GM21360 (cell line): Measurements from ENCODE around the gene PCBD1.

ENCODE experiments used
- ATAC-seq: cut with Tn5 transposase; IDR thresholded peaks from one replicate; pipeline ENCODE4 v1.9.1; 2021; ENCODE audit warnings: mild to moderate bottlenecking, moderate library complexity; ENCODE audit not compliant: unreplicated experiment

PCBD1 gene

DNA sequence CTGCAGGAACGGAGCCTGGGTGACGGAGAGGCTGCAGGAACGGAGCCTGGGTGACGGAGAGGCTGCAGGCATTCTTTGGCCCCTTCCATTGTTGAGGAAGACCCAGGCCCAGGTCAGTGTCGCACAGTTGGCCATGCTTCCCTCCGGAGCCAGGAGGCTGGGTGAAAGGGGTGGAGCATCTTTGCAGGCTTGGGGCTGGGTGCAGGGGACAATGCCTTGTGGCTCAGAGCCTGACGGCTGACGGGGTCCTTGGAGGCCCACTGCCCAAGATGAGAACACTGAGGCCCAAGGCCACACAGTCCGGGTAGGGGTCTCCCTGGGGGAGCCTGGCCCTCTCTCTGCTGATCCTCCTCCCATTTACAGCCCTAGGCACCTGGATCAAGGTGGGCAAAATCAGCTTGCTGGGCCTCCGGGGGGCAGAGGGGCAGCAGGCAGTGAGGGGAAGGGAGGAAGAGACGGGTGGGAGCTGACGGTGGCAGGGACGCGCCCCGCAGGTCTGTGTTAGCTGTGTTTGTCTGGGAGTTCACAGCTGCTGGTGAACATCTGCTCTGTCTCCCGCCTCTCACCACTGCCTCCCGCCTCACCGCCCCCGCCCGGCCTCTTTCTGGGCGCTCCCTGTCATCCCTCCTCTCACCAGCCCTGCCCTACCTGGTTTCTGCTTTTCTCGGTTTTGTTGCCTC is 30.6 kb upstream of the PCBD1 start:
- ATAC-seq = no peak

DNA sequence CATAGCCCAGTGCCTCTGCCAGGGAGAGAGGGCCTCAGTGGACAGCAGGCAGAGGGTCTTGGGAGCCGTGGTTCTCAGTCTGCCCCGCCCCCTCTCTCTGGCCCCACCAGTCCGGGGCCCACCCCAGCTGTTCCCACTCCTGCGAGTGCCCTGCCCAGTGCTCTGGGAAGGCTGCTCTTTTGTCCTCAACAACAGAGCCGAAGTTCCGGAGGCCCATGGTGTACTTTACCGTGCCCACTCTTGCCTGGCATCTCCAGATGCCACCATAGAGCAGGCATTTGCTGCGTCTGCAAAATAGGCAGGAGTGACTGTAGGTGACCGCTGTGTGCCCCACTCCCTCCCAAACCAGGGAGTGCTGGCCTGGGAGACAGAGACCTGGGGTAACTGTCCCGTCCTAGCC is 29.3 kb upstream of the PCBD1 start:
- ATAC-seq = no peak

DNA sequence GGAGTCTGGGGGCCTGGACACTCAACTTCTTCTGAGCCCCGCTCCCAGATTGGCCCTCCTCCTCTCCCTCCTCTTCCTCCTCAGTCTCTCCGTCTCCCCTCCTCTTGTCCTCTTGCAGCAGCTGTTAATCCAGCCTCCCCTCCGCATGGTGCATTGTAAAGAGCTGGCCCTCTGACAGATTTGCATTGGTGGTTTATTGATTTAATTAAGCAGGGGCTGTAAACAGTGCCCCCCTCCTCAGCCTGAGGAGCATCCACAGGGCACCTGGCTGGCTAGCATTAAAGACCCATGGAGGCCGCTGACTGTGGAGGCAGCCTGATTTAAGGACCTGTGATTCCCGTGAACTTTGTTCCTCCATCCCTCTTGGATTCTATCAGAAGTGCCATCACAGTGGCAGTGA is 28.9 kb upstream of the PCBD1 start:
- no peak for ATAC-seq

DNA sequence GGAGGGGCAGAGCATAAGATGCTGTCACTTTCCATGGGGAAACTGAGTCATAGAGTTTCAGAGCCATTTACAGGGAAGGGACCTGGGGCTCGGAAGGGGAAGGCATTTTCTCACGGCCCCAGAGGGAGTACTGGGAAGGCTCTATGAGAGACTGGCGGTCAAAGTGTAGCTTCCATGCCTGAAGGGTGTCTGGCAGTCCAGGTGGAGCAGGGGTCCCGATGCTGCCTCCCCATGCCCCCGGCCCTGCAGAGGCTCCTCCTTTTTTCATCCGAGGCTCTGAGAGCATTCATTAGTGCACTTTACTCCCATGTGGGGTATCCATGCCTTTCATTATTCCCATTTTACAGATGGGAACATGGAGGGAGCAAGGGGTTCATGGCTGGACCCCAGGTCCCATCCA is 27.9 kb upstream of the PCBD1 start:
- no peak for ATAC-seq

DNA sequence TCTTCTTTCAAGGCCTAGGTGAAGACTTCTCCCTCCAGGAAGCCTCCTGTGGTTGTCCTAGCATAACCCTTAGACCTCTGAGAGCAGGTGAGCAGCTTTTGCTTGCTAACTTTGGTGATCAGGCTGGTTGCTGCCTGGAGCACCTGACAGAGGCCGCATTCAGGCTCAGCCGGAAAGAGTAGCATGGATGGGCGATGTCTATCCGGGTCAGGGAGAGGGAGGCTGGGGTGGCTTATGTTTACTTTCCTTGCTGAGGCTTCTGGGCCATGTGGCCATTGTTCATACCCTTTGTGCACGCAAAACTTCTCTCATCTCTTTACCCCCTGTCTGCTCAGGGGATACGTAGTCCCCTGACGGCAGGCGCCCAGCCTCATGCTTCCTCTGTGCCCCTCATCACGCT is 27.4 kb upstream of the PCBD1 start:
- no peak for ATAC-seq

DNA sequence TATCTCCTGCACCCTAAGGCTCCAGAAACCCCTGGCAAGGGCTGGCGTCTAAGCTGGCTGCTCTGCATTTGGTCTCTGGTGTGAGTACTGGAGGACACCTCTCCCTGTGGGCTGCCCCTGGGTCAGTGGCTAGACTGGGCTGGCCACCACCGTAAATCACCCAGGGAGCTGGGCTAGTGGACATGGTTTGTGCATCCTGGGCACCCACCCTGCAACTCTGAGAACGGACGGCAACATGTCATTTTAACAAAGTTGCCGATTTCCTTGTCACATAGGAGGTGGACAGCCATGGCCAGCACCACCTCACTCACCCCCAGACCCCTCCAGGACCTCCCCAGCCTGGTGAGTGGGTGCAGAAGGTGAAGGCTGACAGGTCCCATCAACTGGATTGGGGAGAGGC is 26.8 kb upstream of the PCBD1 start:
- no peak for ATAC-seq

DNA sequence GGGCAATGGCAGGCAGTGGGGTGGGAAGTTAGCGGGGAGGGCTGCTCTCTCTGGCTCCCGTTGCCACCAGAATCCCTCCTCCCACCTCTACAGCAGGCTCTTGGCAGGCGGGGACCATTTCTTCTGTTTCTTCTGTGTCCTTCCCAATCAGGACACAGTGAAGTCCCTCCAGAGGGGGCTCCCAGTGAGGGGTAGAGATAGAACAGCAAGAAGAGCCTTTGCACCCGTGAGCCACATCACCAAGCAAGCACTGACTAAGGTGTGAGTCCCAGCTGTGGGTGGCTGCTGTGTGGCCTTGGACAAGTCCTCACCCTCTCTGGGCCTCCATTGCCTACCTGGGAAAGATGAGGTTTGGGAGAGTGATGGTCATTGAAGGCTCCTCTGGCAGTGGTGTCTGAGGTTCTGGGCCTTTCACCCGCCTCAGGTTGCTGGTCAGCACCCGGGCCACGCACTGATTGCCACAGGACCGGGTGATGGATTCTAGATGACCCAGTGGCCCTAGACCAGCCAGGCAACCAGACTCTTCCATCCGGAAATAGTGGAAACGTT is 26.0 kb upstream of the PCBD1 start:
- ATAC-seq = no peak

DNA sequence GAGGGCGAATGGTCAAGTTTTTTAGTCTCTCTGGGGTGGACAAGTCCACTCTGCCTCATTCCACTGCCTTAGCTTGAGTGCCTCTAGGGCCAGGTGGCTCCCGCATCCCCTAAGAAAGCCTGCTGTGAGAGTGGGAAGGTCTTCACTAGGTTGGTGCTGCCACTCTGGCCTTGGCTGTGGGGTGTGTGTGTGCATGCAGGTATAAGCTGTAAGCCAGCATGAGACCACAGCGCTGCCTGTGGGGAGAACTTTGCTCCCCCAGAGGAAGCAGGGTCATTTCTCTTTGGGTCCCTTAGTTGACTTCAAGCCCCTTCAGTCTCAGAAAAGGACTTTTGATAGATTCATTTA is 25.5 kb upstream of the PCBD1 start:
- no peak for ATAC-seq

DNA sequence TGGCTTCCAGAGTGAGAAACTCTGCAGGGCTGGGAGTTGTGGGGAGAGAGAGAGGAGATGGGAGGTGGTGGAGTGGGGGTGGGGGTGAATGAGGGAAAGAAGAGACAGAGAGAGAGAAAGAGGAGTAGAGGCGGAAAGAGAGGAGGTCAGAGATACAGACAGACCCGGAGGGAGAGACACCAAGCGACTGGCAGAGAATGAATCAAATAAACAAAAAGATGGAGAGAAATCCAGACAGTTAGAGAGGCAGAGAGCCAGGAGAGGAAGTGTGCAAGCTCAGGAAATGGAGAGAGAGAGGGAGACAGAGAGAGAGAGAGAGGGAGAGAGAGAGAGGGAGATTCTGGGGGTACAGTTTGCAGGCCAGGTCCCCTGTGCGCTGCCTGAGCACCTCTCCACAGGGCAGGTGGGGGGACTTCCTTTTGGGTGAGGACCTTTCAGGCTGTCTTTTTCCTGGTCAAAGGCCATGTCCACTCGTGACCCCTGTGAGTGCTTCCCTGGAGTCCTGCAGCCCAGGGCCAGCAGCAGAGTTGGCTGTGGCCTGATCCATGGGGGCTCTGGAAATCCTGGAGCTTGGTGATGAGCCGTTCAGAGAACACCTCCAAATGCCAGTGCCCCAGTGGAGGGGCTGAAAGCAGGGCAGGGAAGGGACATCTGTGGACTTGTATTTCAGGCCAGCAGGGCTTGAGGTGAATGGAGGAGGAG is 25.0 kb upstream of the PCBD1 start:
- ATAC-seq = no peak

DNA sequence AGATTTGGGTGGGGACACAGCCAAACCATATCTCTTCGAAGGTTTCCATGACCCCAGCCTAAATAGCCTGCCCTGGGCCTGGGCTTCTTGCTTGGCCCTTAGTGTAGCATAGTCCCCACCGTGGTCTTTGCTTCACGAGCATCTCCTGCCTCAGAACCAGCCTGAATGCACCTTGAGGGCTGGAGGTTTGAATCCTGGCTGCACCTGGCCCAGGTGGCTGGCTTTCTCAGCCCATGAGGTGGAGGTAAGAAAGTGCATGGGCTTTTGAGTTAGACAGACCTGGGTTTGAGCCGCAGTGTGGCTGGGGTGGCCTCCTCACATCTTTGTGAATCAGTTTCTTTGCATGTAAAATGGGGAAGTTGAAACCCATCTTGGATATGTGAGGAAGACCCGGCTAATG is 24.2 kb upstream of the PCBD1 start:
- ATAC-seq = no peak

DNA sequence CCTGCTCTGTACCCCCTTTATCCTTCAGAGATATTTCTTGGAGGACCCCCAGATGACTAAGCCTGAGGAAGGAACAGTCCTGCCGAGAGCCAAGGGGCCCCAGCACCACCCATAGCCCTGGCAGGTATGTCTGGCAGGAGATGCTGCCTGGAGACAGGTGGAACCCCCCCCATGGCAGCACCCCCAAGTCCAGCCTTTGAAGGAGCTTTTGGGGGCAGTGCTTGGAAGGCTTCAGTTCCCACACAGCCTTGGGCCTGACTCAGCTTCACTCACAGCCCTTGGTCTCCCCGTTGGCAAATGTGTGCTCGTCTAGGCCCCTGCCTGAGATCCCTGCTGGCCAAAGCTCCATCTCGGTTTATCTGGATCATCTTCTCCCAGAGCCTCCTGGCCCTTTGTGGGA is 23.0 kb upstream of the PCBD1 start:
- no peak for ATAC-seq

DNA sequence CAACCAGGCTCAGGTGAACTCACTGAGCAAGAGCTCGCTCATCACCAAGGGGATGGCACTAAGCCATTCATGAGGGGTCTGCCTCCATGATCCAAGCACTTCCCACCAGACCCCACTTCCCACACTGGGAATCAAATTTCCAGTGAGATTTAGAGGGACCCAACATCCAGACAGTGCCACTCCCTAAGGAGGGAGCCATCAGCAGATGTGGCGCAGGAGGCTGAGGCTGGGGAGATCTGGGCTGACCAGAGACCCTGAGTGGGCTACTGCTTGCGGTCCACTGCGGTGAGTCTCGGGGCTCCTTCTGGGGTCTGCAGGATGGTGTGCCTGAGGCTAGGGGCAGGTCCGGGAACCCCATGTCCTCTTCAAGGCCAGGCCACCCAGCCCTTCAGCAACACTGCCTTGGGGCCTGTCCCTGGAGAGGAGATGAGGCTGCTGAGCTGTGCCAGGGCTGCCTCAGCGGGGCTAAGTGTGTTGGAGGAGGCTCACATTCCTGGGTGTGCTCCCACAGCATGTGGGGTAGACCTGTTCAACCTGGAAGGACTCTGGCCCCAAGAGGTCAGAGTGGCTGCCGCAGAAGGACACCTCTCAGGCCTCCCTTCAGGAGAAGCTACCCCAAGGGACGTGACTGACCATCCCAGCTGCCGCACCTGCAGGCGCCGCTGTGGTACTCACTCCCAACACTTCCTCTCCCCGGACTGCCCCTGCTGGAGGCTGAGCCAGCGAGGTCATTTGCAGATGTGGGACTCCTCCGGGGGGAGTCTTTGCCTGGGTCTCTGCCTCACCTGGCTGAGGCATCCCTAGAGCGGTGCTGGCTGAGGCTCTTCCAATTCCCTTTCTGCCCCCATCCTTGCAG is 22.3 kb upstream of the PCBD1 start:
- no peak for ATAC-seq

DNA sequence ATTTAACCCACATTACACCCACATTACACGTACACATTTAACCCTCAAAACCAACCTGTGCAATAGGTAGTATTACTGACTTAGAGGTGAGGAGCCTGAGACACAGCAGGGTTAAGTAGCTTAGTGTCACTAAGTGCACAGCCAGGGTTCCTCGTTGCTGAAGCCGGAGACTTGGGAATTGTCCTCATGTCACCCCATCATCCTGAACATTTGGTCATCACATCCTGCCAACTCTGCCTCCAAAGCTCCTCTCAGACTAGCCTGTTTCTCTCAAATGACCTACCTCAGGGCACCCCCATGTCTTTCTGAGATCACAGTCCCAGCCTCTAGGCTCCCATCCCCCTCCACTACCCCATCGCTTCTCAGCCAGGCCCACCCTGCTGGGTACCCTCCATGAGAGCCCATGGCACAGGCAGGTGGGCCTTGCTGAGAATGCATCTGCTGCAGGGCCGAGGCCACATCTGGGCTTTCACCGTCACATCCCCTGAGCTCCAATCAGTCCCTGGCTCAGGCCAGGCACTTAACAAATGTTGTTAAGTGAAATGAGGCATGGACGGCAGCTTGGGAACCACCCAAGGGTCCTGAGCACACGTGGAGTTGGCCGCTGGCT is 21.1 kb upstream of the PCBD1 start:
- no peak for ATAC-seq

DNA sequence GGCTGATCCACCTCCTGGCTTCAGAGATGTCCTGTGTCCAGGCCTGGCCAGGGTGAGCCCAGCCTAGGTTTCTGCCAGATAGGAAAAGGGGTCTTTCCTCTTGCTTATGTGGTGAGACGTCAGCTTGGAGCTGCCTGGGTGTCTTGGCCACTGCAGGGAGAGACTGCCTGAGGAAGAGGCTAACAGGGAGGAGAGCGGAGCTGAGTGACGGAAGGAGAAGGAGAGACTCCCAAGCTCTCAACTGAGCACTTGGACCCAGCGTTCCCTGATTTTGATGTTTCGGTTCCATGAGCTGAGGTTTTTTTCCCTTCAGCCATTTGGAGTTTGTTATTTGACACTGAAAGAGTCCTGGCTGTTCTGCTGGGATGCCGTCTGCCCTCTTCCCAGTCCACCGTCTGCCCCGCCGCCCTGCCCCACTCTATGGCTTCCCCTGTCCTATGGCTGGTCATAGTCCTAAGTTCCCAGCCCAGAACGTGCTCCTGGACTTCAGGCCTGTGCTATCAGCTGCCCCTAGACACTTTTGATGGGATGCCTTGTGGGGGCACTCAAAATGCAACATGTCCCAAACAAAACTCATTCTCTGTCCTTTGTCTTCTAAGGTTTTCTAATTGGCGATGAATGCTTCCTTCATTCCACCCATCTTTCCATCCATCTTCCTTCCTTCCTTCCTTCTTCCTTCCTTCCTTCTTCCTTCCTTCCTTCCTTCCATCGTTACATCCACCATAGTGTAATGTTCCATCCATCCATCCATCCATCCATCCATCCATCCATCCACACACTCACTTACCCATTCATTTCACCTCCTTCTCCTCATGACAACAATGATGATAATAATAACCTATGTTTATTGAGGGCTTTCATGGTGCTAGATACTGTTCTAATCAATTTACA is 20.3 kb upstream of the PCBD1 start:
- ATAC-seq = no peak

DNA sequence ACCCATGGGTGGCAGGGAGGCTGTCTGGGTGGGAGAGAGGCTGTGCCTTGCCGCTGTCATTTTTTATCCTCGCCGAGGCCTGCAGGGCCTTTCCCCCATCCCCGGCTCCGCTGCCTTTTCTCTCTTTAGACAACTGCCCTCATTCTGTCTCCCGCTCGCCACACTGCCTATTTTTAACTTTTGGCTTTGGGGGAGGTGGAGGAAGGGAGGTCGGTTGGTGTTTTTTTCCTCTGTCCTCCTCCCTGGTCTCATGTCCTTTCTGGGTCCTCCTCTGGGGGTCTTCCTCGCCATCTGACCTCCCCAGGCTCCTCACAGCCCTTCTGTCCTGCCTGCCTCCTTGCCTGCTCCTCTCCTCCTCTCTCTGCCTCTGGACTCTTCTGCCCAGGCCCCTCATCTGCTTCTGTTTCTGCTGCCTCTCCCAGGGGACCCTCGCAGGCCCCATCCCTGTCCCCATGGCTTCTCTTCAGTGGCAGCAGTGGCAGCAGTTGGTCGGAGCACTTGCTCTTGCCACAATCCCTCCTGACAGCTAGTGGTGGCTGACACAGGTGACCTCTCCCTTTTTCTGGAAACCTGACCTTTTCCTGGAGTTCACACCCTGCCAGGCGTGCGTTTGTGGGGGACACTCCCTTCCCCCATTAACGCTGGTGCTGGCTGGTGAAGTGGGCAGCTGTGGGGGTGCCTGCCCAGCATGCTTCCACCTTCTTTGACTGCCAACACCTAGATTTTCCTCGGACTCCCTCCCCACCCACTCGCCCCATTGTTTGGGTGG is 19.5 kb upstream of the PCBD1 start:
- no peak for ATAC-seq

DNA sequence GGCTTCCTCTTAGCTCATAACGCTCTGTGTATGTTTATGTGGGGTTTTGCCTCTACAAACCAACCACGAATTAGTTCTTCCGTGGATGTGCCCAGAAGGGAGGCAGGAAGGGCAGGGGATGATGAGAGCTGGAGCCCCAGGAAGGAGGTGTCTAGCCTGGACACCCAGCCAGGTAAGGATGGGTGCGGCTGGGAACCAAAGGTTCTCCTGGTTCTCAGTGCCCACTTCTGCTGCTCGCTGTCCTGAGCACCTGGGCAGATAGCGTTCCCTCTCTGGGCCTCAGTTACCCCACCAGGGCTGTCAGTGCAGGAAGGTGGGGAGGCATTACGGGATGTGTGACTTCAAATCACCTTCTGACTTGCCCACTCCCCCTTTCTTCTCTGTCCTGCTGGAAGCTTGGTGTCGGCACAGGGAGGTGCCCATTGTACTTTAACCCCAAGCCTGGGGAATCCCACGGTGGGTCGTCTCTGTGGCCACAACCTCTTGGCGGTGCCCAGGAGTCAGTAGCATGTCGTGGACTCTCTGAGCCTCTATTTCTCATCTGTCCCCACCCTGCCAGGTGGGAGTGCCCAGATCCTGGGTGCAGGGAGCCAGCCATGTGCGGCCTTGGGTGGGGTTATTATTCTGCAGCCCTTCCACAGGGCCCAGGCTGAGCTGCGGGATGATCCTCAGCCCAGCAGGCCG is 18.7 kb upstream of the PCBD1 start:
- ATAC-seq = no peak

DNA sequence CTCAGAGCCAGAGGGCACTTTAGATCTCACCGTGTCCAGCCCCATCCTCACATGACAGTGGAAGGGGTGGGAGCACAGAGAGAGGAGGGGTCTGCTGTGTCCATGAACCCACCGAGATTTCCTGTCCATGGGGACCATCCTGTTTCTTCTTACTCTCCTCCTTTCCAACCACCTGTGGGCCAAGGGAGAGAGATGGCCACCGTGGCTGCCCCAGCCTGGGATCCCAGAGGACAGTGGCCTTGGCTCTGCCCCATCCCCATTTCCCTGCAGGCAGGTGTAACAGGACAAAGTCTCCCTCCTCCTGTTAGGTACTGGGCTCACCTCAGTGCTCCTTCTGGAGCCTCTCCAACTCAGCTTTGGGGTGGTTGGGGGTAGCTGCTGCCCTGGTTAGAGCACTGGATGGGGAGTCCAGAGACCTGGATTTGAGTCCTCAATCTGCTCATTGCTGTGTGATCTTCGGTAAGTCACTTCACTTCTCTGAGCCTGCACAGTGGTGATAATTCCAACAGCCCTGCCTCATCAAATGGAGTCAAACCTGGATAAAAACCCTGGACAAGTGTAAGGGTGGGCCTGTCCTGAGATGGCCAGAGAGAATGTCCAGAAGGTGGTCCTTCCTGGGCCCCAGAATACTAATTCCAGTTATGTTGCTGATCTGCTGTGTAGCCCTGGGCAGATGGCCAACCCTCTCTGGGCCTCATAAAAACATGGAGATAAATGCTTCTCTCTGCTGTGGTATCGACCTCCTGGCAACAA is 17.8 kb upstream of the PCBD1 start:
- no peak for ATAC-seq
